Stomach (tissue), 4 donors: ENCODE results near the gene TVP23B.
"Not testable (repeated sequence)": the region's sequence is repeated elsewhere in the genome, so short reads cannot be mapped to it uniquely, and the experiment has no call there.

Source experiments
- POLR2AphosphoS5 ChIP-seq, 3 donors: sonication (generic); formaldehyde crosslinking; IDR thresholded peaks; one replicate each; pipeline ENCODE4 v1.6.1; 2016; ENCODE audit warnings: antibody characterized with exemption in 3 of 3
- TF ChIP-seq, protein P1 (sequence below), 7 experiments: fragments of 450-650 bp in 4 of 7; fragments of 200-600 bp in 3 of 7; sonication (generic) in 3 of 7; IDR thresholded peaks; one replicate each; pipeline ENCODE4 v1.5.1; 2016 to 2019; ENCODE audit warnings: antibody characterized with exemption in 7 of 7, control low read depth in 2 of 7, mild to moderate bottlenecking in 1 of 7

DNA sequence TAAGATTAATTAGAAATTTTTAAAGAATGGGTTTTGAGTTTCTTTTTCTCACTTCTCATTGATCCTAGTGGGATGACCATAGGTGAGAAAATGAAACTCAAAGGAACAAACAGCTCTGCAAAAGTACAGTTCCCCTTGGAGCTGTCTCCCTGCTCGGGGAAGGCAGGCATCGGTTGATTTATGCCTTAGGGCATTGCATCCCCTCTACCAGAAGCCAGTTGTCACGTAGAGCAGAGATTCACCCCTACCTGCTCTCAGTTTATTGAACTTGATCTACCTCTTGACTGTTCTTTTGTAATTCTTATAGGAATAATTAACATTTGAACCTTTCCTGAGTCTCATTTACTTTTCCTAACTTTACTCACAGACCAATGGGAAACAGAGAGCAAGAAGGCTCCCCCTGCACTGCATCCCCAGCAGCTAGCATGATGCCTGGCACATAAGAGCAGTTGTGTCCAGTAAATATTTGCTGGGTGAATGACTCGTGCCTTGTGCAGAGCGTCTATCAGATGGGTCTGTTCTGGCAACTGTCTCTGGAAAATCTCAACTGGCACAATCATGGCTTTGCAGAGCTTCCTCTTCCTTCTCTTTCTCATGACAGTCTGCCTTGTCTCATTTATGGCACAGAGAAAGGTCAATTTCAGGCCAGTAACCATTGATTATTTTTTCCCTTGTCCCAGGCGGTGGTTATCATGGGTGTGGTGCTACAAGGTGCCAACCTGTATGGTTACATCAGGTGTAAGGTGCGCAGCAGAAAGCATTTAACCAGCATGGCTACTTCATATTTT is 22.7 kb downstream of the TVP23B start:
- TF ChIP-seq, protein P1, sequence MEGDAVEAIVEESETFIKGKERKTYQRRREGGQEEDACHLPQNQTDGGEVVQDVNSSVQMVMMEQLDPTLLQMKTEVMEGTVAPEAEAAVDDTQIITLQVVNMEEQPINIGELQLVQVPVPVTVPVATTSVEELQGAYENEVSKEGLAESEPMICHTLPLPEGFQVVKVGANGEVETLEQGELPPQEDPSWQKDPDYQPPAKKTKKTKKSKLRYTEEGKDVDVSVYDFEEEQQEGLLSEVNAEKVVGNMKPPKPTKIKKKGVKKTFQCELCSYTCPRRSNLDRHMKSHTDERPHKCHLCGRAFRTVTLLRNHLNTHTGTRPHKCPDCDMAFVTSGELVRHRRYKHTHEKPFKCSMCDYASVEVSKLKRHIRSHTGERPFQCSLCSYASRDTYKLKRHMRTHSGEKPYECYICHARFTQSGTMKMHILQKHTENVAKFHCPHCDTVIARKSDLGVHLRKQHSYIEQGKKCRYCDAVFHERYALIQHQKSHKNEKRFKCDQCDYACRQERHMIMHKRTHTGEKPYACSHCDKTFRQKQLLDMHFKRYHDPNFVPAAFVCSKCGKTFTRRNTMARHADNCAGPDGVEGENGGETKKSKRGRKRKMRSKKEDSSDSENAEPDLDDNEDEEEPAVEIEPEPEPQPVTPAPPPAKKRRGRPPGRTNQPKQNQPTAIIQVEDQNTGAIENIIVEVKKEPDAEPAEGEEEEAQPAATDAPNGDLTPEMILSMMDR (IDR thresholded peaks at IDR 0.05) = not testable (repeated sequence)
- peak in 1 of 3 donors; percentile 6 for TF ChIP-seq POLR2AphosphoS5 (IDR thresholded peaks at IDR 0.05)
